Mucosa of descending colon (tissue), 3 donors: ENCODE results near the gene KRABD2.

Experiments used
- ATAC-seq: fragments of 200-7000 bp; cut with Tn5 transposase; one replicate; pipeline ENCODE4 v1.9.1; 2020; ENCODE audit warnings: mild to moderate bottlenecking, moderate library complexity
- DNase-seq, 3 donors: peaks; one replicate each; pipeline ENCODE4 v3.0.0-alpha.2; 2020
- H3K36me3 ChIP-seq: fragments of 200-600 bp; one replicate; pipeline ENCODE4 v1.8.0; 2021; ENCODE audit warnings: low read depth, mild to moderate bottlenecking
- H3K4me1 ChIP-seq: fragments of 200-600 bp; one replicate; pipeline ENCODE4 v1.8.0; 2021; ENCODE audit warnings: low read depth, mild to moderate bottlenecking
- H3K4me3 ChIP-seq: fragments of 200-600 bp; one replicate; pipeline ENCODE4 v1.8.0; 2021; ENCODE audit warnings: mild to moderate bottlenecking
- H3K9me3 ChIP-seq: fragments of 200-600 bp; one replicate; pipeline ENCODE4 v1.8.0; 2021; ENCODE audit warnings: mild to moderate bottlenecking
- intact Hi-C, 2 donors: fragments of 100-400 bp; cut with DNase I in 1 of 2; cut with micrococcal nuclease in 1 of 2; formaldehyde crosslinking; loops; one replicate each; pipeline versions ENCODE4 v1.11.0 to v1.11.1; 2022; cut with DNase I, micrococcal nuclease
- TF ChIP-seq, protein P1 (sequence below): fragments of 200-600 bp; IDR thresholded peaks from one replicate; pipeline ENCODE4 v1.8.0; 2022; ENCODE audit warnings: antibody characterized with exemption, mild to moderate bottlenecking
- donor health status: DM: no; HTN: no; CAD: no; lungs with moderate emphysema.
- donor health status: DM: no; HTN: no; CAD: no.
- donor health status: DM: no; HTN: yes; CAD: no.

KRABD2 gene

DNA sequence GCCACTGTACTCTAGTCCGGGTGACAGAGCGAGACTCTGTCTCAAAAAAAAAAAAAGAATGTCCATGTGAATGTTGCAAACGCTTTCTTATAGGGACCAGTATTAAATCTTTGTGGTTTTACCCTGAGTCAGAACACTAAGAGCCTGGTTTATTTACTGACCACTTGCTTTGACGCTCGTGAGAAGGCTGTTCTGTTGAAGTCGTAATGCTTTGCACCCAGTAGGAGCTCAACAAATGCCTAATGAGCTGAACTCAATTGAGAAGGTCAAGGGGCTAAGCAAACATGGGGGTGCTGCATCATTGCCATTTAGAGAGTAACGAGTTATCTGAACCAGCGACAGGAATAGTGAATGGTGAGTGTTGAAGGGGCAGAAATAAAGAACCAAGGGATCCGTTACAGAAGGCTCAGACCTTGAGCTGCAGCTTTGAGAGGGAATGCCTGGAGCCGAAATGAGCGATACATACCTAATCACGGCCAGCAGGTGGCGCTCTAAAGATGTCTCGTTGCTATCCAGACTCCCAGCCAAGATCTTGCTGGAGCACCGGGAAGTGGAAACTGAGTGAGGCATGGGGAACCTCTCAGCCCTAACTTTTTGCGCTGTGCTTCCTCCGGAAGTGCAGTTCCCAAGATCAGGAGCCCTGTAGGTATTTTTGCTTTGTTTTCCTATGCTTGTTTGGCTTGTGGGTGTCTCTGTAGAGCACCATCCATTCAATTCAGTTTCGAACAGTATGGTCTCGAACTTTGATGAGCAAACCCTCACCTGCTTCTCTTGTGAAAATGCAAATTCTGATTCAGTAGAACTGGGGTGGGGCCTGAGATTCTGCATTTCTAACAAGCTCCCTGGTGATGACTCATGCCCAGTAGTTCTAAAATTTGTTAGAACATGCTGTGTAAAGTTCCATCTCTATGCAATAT is 33.7 kb upstream of the KRABD2 start:
- TF ChIP-seq, protein P1, sequence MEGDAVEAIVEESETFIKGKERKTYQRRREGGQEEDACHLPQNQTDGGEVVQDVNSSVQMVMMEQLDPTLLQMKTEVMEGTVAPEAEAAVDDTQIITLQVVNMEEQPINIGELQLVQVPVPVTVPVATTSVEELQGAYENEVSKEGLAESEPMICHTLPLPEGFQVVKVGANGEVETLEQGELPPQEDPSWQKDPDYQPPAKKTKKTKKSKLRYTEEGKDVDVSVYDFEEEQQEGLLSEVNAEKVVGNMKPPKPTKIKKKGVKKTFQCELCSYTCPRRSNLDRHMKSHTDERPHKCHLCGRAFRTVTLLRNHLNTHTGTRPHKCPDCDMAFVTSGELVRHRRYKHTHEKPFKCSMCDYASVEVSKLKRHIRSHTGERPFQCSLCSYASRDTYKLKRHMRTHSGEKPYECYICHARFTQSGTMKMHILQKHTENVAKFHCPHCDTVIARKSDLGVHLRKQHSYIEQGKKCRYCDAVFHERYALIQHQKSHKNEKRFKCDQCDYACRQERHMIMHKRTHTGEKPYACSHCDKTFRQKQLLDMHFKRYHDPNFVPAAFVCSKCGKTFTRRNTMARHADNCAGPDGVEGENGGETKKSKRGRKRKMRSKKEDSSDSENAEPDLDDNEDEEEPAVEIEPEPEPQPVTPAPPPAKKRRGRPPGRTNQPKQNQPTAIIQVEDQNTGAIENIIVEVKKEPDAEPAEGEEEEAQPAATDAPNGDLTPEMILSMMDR = peak; percentile 65
- peak; percentile 81 to 93 (median 90) for DNase-seq
- no peaks in the 10 kb centered on the region for H3K36me3 ChIP-seq
- ATAC-seq = peak; percentile 89
- no peaks in the 10 kb centered on the region for H3K4me1 ChIP-seq
- no peaks in the 10 kb centered on the region for H3K9me3 ChIP-seq
- H3K4me3 ChIP-seq = no peak overlapping the region
- intact Hi-C loops = loop anchor here in 1 of 2 donors (10.0 kb wide), 1 partner anchor 335 kb away; the partner anchor contains the start of gene CCDC42

DNA sequence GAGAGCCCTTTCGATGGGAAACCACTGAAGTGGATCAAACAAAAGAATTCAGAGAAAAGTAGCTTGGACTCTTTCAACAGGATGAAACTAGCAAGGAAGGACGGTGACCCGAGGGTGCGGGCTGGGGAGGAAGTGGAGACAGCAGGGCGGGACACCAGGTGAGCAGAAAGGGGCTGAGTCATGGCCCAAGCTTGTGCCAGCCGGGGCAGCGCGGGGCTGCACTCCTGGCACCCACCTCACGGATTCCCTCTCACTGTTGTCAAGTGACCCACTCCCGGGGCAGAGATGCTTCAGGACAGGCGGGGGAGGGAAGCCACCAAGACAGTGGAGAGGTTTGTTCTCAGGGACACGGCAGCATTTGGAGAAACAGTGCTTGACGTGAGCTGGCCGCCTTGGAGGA is 31.9 kb upstream of the KRABD2 start:
- H3K4me1 ChIP-seq = no peaks in the 10 kb centered on the region
- DNase-seq = peak; percentile 42 to 71 (median 65)
- peak; percentile 83 for ATAC-seq
- H3K4me3 ChIP-seq = no peak overlapping the region
- no peaks in the 10 kb centered on the region for H3K36me3 ChIP-seq
- intact Hi-C loops = no loop called here
- TF ChIP-seq, protein P1 = no peak
- H3K9me3 ChIP-seq = no peaks in the 10 kb centered on the region

DNA sequence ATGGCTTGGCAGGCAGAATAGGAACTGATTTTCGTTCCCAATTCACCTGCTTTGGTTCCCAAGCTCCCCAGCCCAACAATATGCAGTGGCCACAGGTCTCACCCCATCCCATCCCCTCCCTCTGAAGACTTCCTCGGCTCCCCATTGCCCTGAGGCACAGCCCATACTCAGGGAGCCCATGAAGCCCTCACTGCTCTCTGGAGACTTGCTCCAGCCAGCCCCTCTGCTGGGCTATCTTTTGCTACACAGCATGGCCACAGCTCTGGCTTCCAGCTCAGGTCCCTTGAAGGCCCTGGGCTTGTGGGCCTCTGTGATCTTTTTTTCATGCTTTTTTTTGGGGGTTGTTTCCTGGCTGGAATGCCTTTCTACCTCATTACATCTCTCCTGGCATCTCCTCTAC is 29.7 kb upstream of the KRABD2 start:
- Histone ChIP-seq H3K4me1 (no peaks in the 10 kb centered on the region), H3K9me3 (no peaks in the 10 kb centered on the region), H3K4me3 (no peak overlapping the region), H3K36me3 (no peaks in the 10 kb centered on the region)
- TF ChIP-seq, protein P1 = no peak
- ATAC-seq (no peak), DNase-seq (no peak)
- intact Hi-C loops = no loop called here

DNA sequence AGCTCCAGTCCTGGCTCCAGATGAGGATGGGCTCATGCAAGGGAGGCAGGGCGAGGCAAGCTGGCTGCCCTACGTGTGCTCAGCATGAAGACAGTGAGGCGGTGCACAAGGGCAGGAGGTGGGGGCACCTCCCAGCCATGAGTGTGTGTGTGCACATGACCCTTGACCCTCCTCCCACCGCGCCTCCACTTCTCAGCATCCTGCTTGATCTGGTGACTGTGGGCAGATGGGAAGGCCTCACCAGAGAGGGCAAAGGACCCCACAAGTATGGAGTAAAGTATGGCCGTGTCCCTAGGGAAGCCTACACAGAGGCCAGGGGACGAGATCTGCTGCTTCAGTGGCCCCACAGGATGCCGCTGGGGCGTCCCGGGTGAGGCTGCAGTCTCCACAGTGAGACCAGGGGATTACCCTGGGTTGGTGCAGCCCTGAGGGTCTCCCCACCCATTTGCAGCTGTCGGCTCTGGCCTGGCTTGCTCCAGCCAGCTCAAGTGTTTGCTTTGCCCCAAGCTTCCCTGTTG is 29.1 kb upstream of the KRABD2 start:
- Histone ChIP-seq H3K4me3 (no peak overlapping the region), H3K9me3 (no peaks in the 10 kb centered on the region), H3K36me3 (no peaks in the 10 kb centered on the region), H3K4me1 (no peaks in the 10 kb centered on the region)
- ATAC-seq = peak; percentile 8
- intact Hi-C loops = no loop called here
- TF ChIP-seq, protein P1 = no peak
- DNase-seq = no peak

DNA sequence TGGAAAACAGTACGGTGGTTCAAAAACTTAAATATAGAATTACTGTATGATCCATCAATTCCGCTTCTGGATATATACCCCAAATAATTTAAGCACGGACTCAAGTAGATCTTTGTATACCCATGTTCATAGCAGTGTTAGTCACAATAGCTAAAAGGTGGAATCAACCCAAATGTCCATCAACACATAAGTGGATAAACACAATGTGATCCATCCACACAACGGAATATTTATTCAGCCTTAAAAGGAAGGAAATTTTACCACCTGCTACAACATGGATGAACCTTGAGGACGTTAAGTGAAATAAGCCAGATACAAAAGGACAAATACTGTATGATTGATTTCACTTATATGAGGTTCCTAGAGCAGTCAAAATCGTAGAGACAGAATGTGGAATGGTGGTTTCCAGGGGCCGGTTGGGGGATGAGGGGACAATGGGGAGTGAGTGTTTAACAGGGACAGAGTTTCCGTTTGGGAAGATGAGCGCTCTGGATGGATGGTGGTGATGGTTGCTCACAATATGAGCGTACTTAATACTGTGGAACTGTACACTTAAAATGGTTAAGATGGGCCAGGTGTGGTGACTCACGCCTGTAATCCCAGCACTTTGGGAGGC is 26.5 kb upstream of the KRABD2 start:
- no peaks in the 10 kb centered on the region for H3K9me3 ChIP-seq
- TF ChIP-seq, protein P1 = no peak
- H3K4me1 ChIP-seq = no peaks in the 10 kb centered on the region
- no peaks in the 10 kb centered on the region for H3K36me3 ChIP-seq
- no peak overlapping the region for H3K4me3 ChIP-seq
- intact Hi-C loops = no loop called here
- DNase-seq = no peak
- no peak for ATAC-seq
